Activated CD4-positive, alpha-beta memory T cell treated with anti-CD3 and anti-CD28 coated beads for 36 hours (primary cell): ENCODE measurements around the gene SPATA2L. TPM values are rescaled to one million over a fixed set of nuclear protein-coding genes. Genes with fewer than 3 reads are reported as not detected.

Experiments used
- CTCF ChIA-PET: fragments of 350-600 bp; sonication (Branson Sonifier 250); formaldehyde crosslinking; loops from one replicate; lab custom pipeline; 2021; ENCODE audit warnings: antibody characterized with exemption, inconsistent platforms; lab: Charles Lee
- POLR2A ChIA-PET: fragments of 350-600 bp; sonication (Branson Sonifier 250); formaldehyde crosslinking; loops from one replicate; lab custom pipeline; 2021; ENCODE audit warnings: antibody characterized with exemption; lab: Charles Lee
- DNase-seq: peaks from one replicate; pipeline ENCODE4 v3.0.0-alpha.2; 2020
- H3K27ac Mint-ChIP-seq: one replicate; pipeline ENCODE4 v1.8.0; 2021; ENCODE audit warnings: mixed read lengths
- H3K27me3 Mint-ChIP-seq: one replicate; pipeline ENCODE4 v1.8.0; 2021; ENCODE audit warnings: mixed read lengths
- H3K36me3 Mint-ChIP-seq: one replicate; pipeline ENCODE4 v1.8.0; 2021; ENCODE audit warnings: mixed read lengths
- H3K4me1 Mint-ChIP-seq: one replicate; pipeline ENCODE4 v1.8.0; 2021; ENCODE audit warnings: low read depth, mixed read lengths
- H3K4me3 Mint-ChIP-seq: one replicate; pipeline ENCODE4 v1.8.0; 2021; ENCODE audit warnings: mild to moderate bottlenecking, mixed read lengths
- H3K9me3 Mint-ChIP-seq: one replicate; pipeline ENCODE4 v1.8.0; 2021; ENCODE audit warnings: mixed read lengths
- intact Hi-C: fragments of 100-400 bp; cut with micrococcal nuclease; formaldehyde crosslinking; loops from one replicate; pipeline ENCODE4 v1.15.1; 2023
- total RNA-seq, 2 experiments: library from RNA; stranded (reverse); gene quantifications; one replicate each; pipeline ENCODE4 v1.2.3, GENCODE V29; 2021

SPATA2L gene, protein sequence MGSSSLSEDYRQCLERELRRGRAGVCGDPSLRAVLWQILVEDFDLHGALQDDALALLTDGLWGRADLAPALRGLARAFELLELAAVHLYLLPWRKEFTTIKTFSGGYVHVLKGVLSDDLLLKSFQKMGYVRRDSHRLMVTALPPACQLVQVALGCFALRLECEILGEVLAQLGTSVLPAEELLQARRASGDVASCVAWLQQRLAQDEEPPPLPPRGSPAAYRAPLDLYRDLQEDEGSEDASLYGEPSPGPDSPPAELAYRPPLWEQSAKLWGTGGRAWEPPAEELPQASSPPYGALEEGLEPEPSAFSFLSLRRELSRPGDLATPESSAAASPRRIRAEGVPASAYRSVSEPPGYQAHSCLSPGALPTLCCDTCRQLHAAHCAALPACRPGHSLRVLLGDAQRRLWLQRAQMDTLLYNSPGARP
- 1 to 10 TPM; 6.8 to 7.6 TPM for total RNA-seq

- ChIA-PET CTCF (interaction anchor here (1.3 to 6.3 kb wide), 14 partner anchors 13 to 246 kb away, joined by 3 to 81 read pairs (median 10); partner anchors contain the start of genes CDK10 and VPS9D1), POLR2A (interaction anchor here (2.6 to 3.0 kb wide), 2 partner anchors 15 to 172 kb away, joined by 12 to 13 read pairs; partner anchors contain the start of genes CDK10 and TCF25)
- H3K4me1 Mint-ChIP-seq = peaks cover 18% of the 10 kb centered on the region
- H3K27ac Mint-ChIP-seq = peak within 1 kb of the TSS; percentile 62
- DNase-seq = peak; percentile 98
- H3K36me3 Mint-ChIP-seq = no peaks in the 10 kb centered on the region
- peak within 1 kb of the TSS; percentile 72 for H3K4me3 Mint-ChIP-seq
- intact Hi-C loops = loop anchor here (1.0 to 5.0 kb wide), 5 partner anchors 20 to 221 kb away; partner anchors contain the start of genes TUBB3 and ZNF276
- H3K9me3 Mint-ChIP-seq = no peaks in the 10 kb centered on the region
- no peaks in the 10 kb centered on the region for H3K27me3 Mint-ChIP-seq
Observed at GRCh38 chr16:89701425-89702406, at the start of gene SPATA2L. SPATA2L (minus strand) TSS chr16:89701705; CDS start chr16:89701232, 473 bp downstream.

- Mint-ChIP-seq H3K27me3 (no peaks in the 10 kb centered on the region), H3K9me3 (no peaks in the 10 kb centered on the region), H3K36me3 (peaks cover 41% of the 10 kb centered on the region), H3K4me3 (no peak overlapping the region), H3K4me1 (no peaks in the 10 kb centered on the region), H3K27ac (no peak overlapping the region)
- DNase-seq = no peak
- ChIA-PET CTCF (no interaction called here), POLR2A (no interaction called here)
- intact Hi-C loops = no loop called here
Observed at GRCh38 chr16:89749637-89750036, 48.1 kb upstream of the SPATA2L start.

- DNase-seq = no peak
- ChIA-PET POLR2A (no interaction called here), CTCF (interaction anchor here (1.0 kb wide), 1 partner anchor 161 kb away, joined by 3 read pairs; no protein-coding TSS in a partner anchor)
- no peaks in the 10 kb centered on the region for H3K9me3 Mint-ChIP-seq
- no peaks in the 10 kb centered on the region for H3K27me3 Mint-ChIP-seq
- peaks cover 46% of the 10 kb centered on the region for H3K36me3 Mint-ChIP-seq
- H3K27ac Mint-ChIP-seq = no peak overlapping the region
- H3K4me1 Mint-ChIP-seq = no peaks in the 10 kb centered on the region
- intact Hi-C loops = no loop called here
- no peak overlapping the region for H3K4me3 Mint-ChIP-seq
Observed at GRCh38 chr16:89748921-89749320, 47.4 kb upstream of the SPATA2L start.

- no peaks in the 10 kb centered on the region for H3K27me3 Mint-ChIP-seq
- intact Hi-C loops = no loop called here
Observed at GRCh38 chr16:89748076-89748475, 46.6 kb upstream of the SPATA2L start.

GRCh38 chr16:89746043-89746442 lies 44.5 kb upstream of the SPATA2L start:
- no peaks in the 10 kb centered on the region for H3K9me3 Mint-ChIP-seq
- no peak overlapping the region for H3K4me3 Mint-ChIP-seq
- intact Hi-C loops = no loop called here
- H3K36me3 Mint-ChIP-seq = peaks cover 47% of the 10 kb centered on the region
- H3K27me3 Mint-ChIP-seq = no peaks in the 10 kb centered on the region
- DNase-seq = no peak
- POLR2A ChIA-PET = no interaction called here
- no peak overlapping the region for H3K27ac Mint-ChIP-seq
- H3K4me1 Mint-ChIP-seq = peaks cover 8% of the 10 kb centered on the region
- CTCF ChIA-PET = interaction anchor here (0.8 to 1.1 kb wide), 2 partner anchors 114 to 164 kb away, joined by 3 read pairs; no protein-coding TSS in a partner anchor

More at GRCh38 chr16:89748076-89748475, 46.6 kb upstream of the SPATA2L start:
- no peak overlapping the region for H3K4me3 Mint-ChIP-seq
- peaks cover 4% of the 10 kb centered on the region for H3K4me1 Mint-ChIP-seq
- H3K9me3 Mint-ChIP-seq = no peaks in the 10 kb centered on the region
- POLR2A ChIA-PET = no interaction called here
- peaks cover 43% of the 10 kb centered on the region for H3K36me3 Mint-ChIP-seq
- H3K27ac Mint-ChIP-seq = no peak overlapping the region
- CTCF ChIA-PET = no interaction called here
- no peak for DNase-seq

DNA sequence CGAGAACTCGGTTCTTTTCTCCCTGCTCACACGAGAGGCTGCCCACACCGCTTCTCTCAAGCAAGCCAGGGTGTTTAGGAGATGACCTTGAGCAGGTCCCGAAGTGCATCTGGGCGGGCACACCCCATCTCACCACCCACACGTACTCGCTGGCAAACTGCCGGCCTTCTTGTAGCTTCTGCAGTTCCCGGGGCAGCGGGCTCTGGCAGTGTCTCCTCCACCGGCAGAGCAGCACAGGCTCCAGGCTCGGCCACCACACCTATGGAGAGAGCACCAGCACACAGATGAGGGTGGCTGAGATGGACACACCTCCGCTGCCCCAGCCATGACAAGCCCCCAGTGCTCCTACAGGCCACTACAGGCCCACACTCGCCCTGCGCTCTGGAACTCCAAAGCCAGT lies 43.3 kb upstream of the SPATA2L start:
- Mint-ChIP-seq H3K4me1 (peaks cover 8% of the 10 kb centered on the region), H3K27me3 (no peaks in the 10 kb centered on the region), H3K9me3 (no peaks in the 10 kb centered on the region), H3K27ac (no peak overlapping the region), H3K36me3 (peaks cover 48% of the 10 kb centered on the region), H3K4me3 (no peak overlapping the region)
- ChIA-PET POLR2A (no interaction called here), CTCF (no interaction called here)
- no peak for DNase-seq
- intact Hi-C loops = no loop called here

DNA sequence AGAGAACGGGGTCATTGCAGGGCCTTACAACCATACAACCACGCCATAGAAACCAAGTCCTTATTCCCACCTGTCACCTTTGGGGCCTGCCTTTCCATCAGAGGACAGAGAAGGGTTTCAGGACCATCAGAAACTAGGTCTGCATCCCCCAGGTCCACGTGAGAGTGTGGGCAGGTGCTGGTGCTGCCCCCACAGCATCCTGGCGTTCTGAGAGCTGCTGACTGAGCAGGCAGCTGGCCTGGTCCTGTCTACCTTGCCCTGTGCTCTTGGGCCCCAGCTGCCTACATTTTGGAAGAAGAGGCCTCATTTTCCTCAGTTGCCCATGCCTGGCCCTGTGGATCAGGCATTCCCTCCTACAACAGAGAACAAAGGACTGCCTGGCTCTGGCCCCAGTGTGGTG lies 41.4 kb upstream of the SPATA2L start:
- no peaks in the 10 kb centered on the region for H3K27me3 Mint-ChIP-seq
- intact Hi-C loops = no loop called here
- CTCF ChIA-PET = interaction anchor here (0.5 to 3.3 kb wide), 3 partner anchors 16 to 37 kb away, joined by 3 to 11 read pairs (median 3); no protein-coding TSS in a partner anchor
- peaks cover 8% of the 10 kb centered on the region for H3K4me1 Mint-ChIP-seq
- H3K4me3 Mint-ChIP-seq = no peak overlapping the region
- H3K27ac Mint-ChIP-seq = peak overlapping the region; percentile 25
- H3K36me3 Mint-ChIP-seq = peaks cover 53% of the 10 kb centered on the region
- POLR2A ChIA-PET = no interaction called here
- DNase-seq = no peak
- no peaks in the 10 kb centered on the region for H3K9me3 Mint-ChIP-seq

DNA sequence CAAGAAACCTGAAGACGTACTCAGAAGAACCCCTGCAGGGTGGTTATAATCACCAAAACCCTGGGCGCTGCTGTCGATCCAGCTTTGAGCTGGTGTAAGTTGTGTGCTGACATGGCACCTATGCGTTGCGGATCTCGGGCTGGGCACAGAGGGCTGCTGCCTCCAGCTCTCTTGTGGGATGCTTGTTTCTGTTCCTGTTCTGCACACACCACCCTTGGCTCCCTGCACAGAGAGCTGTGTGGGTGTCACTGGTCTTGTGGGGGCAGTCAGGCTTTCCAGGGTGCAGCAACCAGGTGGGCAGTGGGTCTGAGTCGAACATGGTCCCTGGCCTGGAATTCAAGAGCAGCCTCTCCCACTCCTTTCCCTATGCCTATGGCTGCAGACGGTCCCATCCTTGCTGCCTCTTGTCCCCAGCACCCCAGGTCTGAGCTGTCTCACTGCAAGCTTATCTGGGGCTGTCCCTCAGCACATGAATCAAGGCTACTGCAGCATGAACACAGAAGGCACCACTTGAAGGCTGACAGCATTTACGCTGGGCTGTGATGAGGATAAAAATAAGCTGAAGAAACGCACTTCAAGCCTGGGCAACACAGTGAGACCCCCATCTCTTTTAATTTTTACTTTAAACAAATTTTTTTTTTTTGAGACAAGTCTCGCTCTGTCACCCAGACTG lies 40.0 kb upstream of the SPATA2L start:
- Mint-ChIP-seq H3K4me3 (no peak overlapping the region), H3K9me3 (no peaks in the 10 kb centered on the region), H3K36me3 (peaks cover 53% of the 10 kb centered on the region), H3K27ac (peak overlapping the region; percentile 5), H3K27me3 (no peaks in the 10 kb centered on the region), H3K4me1 (peaks cover 20% of the 10 kb centered on the region)
- intact Hi-C loops = no loop called here
- ChIA-PET CTCF (interaction anchor here (0.9 to 3.3 kb wide), 3 partner anchors 36 to 119 kb away, joined by 3 to 11 read pairs (median 6); no protein-coding TSS in a partner anchor), POLR2A (no interaction called here)
- no peak for DNase-seq

GRCh38 chr16:89739383-89739782 lies 37.9 kb upstream of the SPATA2L start:
- intact Hi-C loops = loop anchor here (5.0 kb wide), 1 partner anchor 37 kb away; the partner anchor contains the start of gene SPATA2L
- CTCF ChIA-PET = interaction anchor here (0.9 to 2.0 kb wide), 2 partner anchors 33 to 39 kb away, joined by 4 to 10 read pairs; no protein-coding TSS in a partner anchor

GRCh38 chr16:89738538-89739317 lies 37.2 kb upstream of the SPATA2L start:
- peaks cover 23% of the 10 kb centered on the region for H3K4me1 Mint-ChIP-seq
- no peaks in the 10 kb centered on the region for H3K9me3 Mint-ChIP-seq
- ChIA-PET CTCF (interaction anchor here (0.8 to 2.0 kb wide), 5 partner anchors 33 to 122 kb away, joined by 4 to 10 read pairs (median 6); no protein-coding TSS in a partner anchor), POLR2A (no interaction called here)
- H3K36me3 Mint-ChIP-seq = peaks cover 62% of the 10 kb centered on the region
- no peak overlapping the region for H3K4me3 Mint-ChIP-seq
- H3K27me3 Mint-ChIP-seq = no peaks in the 10 kb centered on the region
- peak overlapping the region; percentile 49 for H3K27ac Mint-ChIP-seq
- no peak for DNase-seq
- intact Hi-C loops = loop anchor here (5.0 kb wide), 1 partner anchor 36 kb away; the partner anchor contains the start of gene SPATA2L

More at GRCh38 chr16:89739383-89739782, 37.9 kb upstream of the SPATA2L start:
- POLR2A ChIA-PET = no interaction called here
- Mint-ChIP-seq H3K27ac (peak overlapping the region; percentile 49), H3K27me3 (no peaks in the 10 kb centered on the region), H3K4me3 (no peak overlapping the region), H3K36me3 (peaks cover 61% of the 10 kb centered on the region), H3K9me3 (no peaks in the 10 kb centered on the region), H3K4me1 (peaks cover 23% of the 10 kb centered on the region)
- DNase-seq = no peak
